Cardiac fibroblast (primary cell): Measurements from ENCODE around the gene TENM4.
A peak's percentile ranks its signal among the peaks of the same experiment; 100 is the strongest.

Experiments used
- DNase-seq, 2 donors: peaks; one replicate each; pipeline versions ENCODE4 v3.0.0 to v3.0.0-alpha.2; 2010; ENCODE audit warnings: low read depth in 2 of 2
- H3K4me3 ChIP-seq, 2 donors: replicated peaks in 1 of 2; 1 replicate in 1 of 2; 2 replicates in 1 of 2; pipeline ENCODE4 v1.5.1; 2011; ENCODE audit warnings: low read depth in 2 of 2, low read length in 2 of 2, mild to moderate bottlenecking in 2 of 2, moderate library complexity in 1 of 2
- CTCF ChIP-seq: IDR thresholded peaks from one replicate; pipeline ENCODE4 v1.5.1; 2011; ENCODE audit warnings: low read depth, mild to moderate bottlenecking, low read length, inconsistent platforms

TENM4 gene

DNA sequence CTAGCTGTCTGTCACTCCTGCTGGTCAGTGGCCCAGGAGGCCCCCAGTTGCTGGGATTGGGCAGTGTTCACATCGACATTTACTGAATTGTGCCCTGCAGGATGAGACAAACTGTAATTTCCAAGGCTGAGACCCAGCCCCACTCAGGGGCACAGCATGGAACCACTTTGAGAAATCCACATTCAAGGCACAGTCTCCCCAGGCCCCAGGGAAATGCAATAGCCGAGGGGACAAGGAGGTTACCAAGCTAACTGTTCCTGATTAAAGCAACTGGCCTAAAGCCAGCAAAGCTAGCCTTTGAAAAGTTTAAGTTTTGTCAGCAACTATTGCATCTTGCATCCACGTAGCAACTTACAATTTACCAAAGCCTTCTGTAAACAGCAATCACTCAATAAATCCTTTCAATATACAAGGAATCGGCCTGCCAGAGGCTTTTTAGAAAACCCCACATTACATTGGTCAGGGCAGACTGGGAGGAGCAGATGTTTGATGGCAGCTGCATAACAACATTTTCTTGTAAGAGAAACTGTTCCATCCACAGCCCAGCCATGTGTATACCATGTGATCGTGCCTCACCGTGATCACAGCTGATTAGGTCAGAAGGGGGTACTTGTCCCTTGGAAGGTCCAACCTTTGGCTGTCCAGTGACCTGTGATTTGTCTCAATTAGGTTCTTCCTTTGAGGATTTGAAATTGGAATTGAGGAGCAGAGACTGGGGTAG lies 103.9 kb downstream of the TENM4 start:
- no peak for TF ChIP-seq CTCF
- DNase-seq = no peak
- no peak overlapping the region for H3K4me3 ChIP-seq

DNA sequence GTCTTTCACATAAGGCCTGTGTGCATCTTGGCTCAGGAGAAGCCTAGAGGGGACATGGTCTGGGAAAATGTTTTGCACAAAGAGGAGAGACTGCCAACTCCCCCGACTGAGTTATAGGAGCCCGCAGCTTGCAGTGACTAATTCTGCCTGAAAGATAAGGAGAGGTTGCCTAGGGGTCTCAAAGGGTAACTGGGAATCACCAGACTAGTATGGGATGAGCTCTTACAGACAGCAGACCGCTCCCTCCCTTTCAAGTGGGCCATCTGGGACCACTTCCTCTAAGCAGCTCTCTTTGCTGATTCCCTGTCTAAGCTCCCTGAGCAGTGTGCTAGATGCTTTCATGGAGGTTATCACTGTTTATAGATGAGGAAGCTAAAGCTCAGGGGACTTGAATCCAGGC lies 105.1 kb downstream of the TENM4 start:
- TF ChIP-seq CTCF = no peak
- no peak for DNase-seq
- H3K4me3 ChIP-seq = no peak overlapping the region

DNA sequence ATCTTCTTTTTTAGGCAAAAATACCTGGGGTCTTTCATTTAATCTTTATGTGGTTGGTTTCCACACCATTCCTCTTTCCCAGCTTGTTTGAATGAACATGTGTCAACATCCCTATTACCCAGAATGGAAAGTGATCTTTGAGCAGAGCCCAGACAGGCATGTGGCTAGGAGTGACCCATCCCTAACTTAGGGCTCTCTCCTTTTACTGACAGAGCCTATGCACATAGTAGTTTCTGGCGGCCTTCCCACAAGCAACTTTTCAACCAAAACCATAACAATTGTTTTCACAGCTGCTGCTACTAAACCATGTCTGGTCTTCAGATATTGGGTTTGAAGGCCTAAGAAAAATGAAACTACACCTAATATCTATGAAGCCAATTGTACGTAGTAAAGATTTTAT lies 107.5 kb downstream of the TENM4 start:
- TF ChIP-seq CTCF = no peak
- H3K4me3 ChIP-seq = no peak overlapping the region
- DNase-seq = no peak

GRCh38 chr11:79332017-79332416 lies 108.8 kb downstream of the TENM4 start:
- H3K4me3 ChIP-seq = no peak overlapping the region
- TF ChIP-seq CTCF = no peak
- peak in 1 of 2 donors; percentile 11 for DNase-seq

DNA sequence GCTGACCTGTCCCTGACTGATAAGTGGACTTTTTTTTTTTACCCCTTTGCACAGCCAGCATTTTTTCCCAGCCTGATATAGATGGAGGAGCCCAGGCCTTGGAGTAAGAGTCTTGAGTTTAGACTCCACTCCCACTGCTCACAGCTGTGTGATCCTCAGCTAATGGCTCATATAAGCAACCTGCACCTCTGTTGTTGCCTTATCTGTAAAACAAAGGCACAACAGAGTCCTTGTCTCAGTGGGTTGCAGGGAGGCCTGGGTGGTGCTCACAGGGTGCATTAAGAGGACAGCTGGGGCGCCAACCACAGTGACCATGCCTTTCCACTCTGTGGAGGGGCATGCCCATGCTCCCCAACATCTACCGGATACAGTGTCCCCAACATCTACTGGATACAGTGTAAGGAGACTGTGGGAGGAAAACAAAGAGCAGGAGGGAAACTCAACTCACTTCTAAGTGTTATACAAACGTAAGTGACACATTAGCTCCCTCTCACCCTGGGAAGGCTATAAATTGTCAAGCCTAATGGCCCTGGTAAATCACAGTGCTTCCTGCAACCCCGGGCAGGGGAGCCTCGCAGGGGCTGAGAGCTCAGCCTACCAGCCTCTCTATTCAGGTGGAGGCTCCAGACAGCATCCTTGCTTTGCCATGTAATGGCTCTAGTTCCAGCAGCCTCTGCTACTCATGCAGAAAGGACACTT lies 109.5 kb downstream of the TENM4 start:
- DNase-seq = no peak
- no peak for TF ChIP-seq CTCF
- H3K4me3 ChIP-seq = no peak overlapping the region

DNA sequence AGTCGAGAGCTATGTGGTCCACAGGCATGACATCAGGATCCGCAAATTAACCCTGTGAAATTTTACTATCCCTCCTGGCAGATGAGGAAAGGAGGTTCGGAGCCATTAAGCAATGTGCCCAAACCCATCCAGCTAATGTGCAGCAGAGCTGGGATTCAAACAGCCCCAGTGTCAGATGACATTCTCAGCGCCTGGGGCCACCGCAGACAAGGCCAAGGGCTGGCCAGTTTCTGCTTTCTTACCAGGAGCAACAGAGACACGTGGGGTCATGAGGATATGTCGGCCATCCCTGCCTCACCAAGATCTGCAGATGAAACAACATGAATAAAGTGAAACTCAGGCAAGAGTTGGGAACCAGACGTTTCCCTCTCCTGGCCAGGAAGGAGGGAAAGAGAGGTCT lies 110.2 kb downstream of the TENM4 start:
- H3K4me3 ChIP-seq = no peak overlapping the region
- DNase-seq = no peak
- no peak for TF ChIP-seq CTCF
